ENCODE results near the gene ATP5PD.

Gene ATP5PD

DNA sequence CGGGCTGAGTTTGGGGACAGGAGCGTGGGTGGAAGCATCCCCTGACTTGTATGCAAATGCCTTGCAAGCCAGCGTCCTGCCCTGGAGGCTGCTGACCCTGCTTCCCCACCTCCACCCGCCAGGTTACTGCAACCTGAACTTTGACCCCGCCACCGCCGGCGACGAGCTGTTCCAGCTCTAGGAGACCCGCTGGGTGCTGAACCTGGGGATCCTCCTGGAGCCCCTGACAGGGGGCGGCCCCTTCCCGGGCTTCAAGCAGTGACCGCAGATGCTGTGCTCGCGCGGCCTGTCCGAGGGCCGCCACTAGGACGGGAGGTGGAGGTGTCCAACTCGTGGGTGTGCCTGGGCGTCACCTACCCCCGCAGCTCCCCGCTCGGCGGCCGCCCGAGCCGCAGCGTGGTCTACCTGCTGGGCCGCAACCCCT, 30.3 kb upstream of the ATP5PD start:
- TF ChIP-seq POLR2AphosphoS5 (IDR thresholded peaks at IDR 0.05; ENCODE audit: low read depth, low read length) (no peak), TAF1 (IDR thresholded peaks at IDR 0.05; ENCODE audit: borderline replicate concordance, insufficient read depth, low read length) (no peak), FOXP2 (optimal IDR thresholded peaks at IDR 0.05; ENCODE audit: borderline replicate concordance, extremely low read depth, extremely low read length, insufficient read depth) (no peak), SIN3A (IDR thresholded peaks at IDR 0.05; ENCODE audit: borderline replicate concordance, insufficient read depth, low read length) (no peak)
- TF ChIP-seq, protein P1, sequence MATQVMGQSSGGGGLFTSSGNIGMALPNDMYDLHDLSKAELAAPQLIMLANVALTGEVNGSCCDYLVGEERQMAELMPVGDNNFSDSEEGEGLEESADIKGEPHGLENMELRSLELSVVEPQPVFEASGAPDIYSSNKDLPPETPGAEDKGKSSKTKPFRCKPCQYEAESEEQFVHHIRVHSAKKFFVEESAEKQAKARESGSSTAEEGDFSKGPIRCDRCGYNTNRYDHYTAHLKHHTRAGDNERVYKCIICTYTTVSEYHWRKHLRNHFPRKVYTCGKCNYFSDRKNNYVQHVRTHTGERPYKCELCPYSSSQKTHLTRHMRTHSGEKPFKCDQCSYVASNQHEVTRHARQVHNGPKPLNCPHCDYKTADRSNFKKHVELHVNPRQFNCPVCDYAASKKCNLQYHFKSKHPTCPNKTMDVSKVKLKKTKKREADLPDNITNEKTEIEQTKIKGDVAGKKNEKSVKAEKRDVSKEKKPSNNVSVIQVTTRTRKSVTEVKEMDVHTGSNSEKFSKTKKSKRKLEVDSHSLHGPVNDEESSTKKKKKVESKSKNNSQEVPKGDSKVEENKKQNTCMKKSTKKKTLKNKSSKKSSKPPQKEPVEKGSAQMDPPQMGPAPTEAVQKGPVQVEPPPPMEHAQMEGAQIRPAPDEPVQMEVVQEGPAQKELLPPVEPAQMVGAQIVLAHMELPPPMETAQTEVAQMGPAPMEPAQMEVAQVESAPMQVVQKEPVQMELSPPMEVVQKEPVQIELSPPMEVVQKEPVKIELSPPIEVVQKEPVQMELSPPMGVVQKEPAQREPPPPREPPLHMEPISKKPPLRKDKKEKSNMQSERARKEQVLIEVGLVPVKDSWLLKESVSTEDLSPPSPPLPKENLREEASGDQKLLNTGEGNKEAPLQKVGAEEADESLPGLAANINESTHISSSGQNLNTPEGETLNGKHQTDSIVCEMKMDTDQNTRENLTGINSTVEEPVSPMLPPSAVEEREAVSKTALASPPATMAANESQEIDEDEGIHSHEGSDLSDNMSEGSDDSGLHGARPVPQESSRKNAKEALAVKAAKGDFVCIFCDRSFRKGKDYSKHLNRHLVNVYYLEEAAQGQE (IDR thresholded peaks at IDR 0.05; ENCODE audit: insufficient read depth in 1 of 2, low read depth in 2 of 2, low read length in 2 of 2), result no peak

DNA sequence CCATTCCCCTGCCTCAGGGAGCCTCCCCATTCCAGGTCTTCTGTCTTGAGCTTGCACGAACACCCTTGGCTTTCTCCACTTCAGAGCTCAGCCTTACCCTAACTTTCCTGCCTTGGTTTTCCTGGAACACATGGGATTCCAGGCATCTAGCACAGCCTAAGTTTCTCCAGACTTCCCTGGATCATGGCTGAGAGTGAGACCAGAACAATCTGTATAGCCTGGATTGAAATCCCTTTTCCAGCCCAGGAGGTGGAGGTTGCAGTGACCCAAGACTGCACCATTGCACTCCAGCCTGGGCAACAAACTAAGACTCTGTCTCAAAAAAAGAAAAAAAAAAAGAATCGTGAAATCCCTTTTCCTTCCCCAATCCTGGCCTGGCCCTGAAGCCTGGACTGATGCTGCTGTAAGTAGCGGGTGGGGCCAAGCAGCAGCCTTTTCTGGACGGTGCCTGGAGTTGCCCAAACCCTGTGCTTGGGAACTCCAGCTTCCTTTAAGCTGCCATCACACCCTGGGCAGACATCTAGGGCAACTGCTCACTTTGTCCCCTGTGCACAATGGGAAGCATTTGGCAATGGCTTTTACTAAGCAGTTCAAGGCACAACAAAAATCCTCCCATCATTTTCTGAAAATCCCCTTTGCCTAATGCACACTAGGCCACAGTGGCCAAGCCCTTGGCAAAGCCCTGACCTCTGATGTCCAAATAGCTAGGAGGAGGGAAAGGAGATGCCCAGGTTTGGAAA, 29.0 kb upstream of the ATP5PD start:
- TF ChIP-seq, protein P1 (IDR thresholded peaks at IDR 0.05; ENCODE audit: insufficient read depth in 1 of 2, low read depth in 2 of 2, low read length in 2 of 2), result no peak
- TF ChIP-seq TAF1 (IDR thresholded peaks at IDR 0.05; ENCODE audit: borderline replicate concordance, insufficient read depth, low read length) (no peak), POLR2AphosphoS5 (IDR thresholded peaks at IDR 0.05; ENCODE audit: low read depth, low read length) (no peak), FOXP2 (optimal IDR thresholded peaks at IDR 0.05; ENCODE audit: borderline replicate concordance, extremely low read depth, extremely low read length, insufficient read depth) (no peak), SIN3A (IDR thresholded peaks at IDR 0.05; ENCODE audit: borderline replicate concordance, insufficient read depth, low read length) (no peak)

DNA sequence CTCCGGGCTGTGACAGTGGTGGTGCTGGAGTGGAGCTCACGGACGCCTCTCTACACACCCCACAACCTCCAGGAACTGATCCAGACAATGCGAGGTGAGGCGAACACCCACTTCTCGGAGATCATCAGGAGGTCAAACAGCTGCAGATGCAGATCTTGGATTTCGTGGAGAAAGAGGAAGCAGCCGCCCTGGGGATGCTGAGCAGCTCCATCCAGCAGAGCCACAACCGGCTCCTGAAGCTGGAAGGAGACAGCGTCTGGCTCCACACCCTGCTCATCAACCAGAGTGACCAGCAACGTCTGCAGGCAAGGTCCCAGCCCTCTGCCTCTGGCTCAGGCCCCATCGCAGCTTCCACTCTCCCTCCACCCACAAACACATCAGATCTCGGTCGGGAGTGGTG, 27.8 kb upstream of the ATP5PD start:
- TF ChIP-seq FOXP2 (optimal IDR thresholded peaks at IDR 0.05; ENCODE audit: borderline replicate concordance, extremely low read depth, extremely low read length, insufficient read depth) (peak; percentile 1), POLR2AphosphoS5 (IDR thresholded peaks at IDR 0.05; ENCODE audit: low read depth, low read length) (no peak), TAF1 (IDR thresholded peaks at IDR 0.05; ENCODE audit: borderline replicate concordance, insufficient read depth, low read length) (no peak)

GRCh38 chr17:75073618-75074047, 26.9 kb upstream of the ATP5PD start:
- TF ChIP-seq POLR2AphosphoS5 (IDR thresholded peaks at IDR 0.05; ENCODE audit: low read depth, low read length) (no peak), SIN3A (IDR thresholded peaks at IDR 0.05; ENCODE audit: borderline replicate concordance, insufficient read depth, low read length) (no peak), FOXP2 (optimal IDR thresholded peaks at IDR 0.05; ENCODE audit: borderline replicate concordance, extremely low read depth, extremely low read length, insufficient read depth) (no peak), TAF1 (IDR thresholded peaks at IDR 0.05; ENCODE audit: borderline replicate concordance, insufficient read depth, low read length) (no peak)
- TF ChIP-seq, protein P1 (IDR thresholded peaks at IDR 0.05; ENCODE audit: insufficient read depth in 1 of 2, low read depth in 2 of 2, low read length in 2 of 2), result no peak

GRCh38 chr17:75069783-75070182, 23.0 kb upstream of the ATP5PD start:
- TF ChIP-seq, protein P1 (IDR thresholded peaks at IDR 0.05; ENCODE audit: insufficient read depth in 1 of 2, low read depth in 2 of 2, low read length in 2 of 2), result no peak
- no peak for TF ChIP-seq POLR2AphosphoS5 (IDR thresholded peaks at IDR 0.05; ENCODE audit: low read depth, low read length)
- TF ChIP-seq TAF1 (IDR thresholded peaks at IDR 0.05; ENCODE audit: borderline replicate concordance, insufficient read depth, low read length), result no peak
- TF ChIP-seq FOXP2 (optimal IDR thresholded peaks at IDR 0.05; ENCODE audit: borderline replicate concordance, extremely low read depth, extremely low read length, insufficient read depth), result no peak
- no peak for TF ChIP-seq SIN3A (IDR thresholded peaks at IDR 0.05; ENCODE audit: borderline replicate concordance, insufficient read depth, low read length)
